SK-N-SH treated with all-trans-retinoic acid at 6 μM for 48 hours (cell line): ENCODE results near the gene SCNN1B.

Experiments used
- ATAC-seq: fragments of 200-7000 bp; cut with Tn5 transposase; 3 replicates; pipeline ENCODE4 v1.9.1; 2020; ENCODE audit warnings: mild to moderate bottlenecking, moderate library complexity
- ARNTL ChIP-seq: fragments of 450-650 bp; formaldehyde crosslinking; IDR thresholded peaks from 2 replicates; pipeline ENCODE4 v1.5.0; 2020; ENCODE audit warnings: low read depth, mild to moderate bottlenecking, moderate library complexity, borderline replicate concordance
- CSDC2 ChIP-seq: fragments of 250-450 bp; sonication (Bioruptor Pico); IDR thresholded peaks from 2 replicates; pipeline ENCODE4 v1.5.0; 2020; ENCODE audit warnings: mild to moderate bottlenecking, moderate library complexity
- GLIS3 ChIP-seq: fragments of 250-450 bp; sonication (Bioruptor Pico); IDR thresholded peaks from 2 replicates; pipeline ENCODE4 v1.5.0; 2020; ENCODE audit warnings: mild to moderate bottlenecking, moderate library complexity
- ISL1 ChIP-seq: fragments of 250-450 bp; sonication (Bioruptor Pico); IDR thresholded peaks from 2 replicates; pipeline ENCODE4 v2.1.2; 2022; ENCODE audit warnings: mild to moderate bottlenecking, moderate library complexity
- OSR1 ChIP-seq: fragments of 250-450 bp; sonication (Bioruptor Pico); IDR thresholded peaks from 2 replicates; pipeline ENCODE4 v1.8.0; 2022; ENCODE audit warnings: moderate library complexity, mild to moderate bottlenecking, inconsistent platforms
- PPARA ChIP-seq: fragments of 250-450 bp; sonication (Bioruptor Pico); IDR thresholded peaks from 2 replicates; pipeline ENCODE4 v1.5.0; 2020; ENCODE audit warnings: mild to moderate bottlenecking, borderline replicate concordance
- RARB ChIP-seq: fragments of 250-450 bp; sonication (Bioruptor Pico); IDR thresholded peaks from 2 replicates; pipeline ENCODE4 v1.8.0; 2021; ENCODE audit warnings: mild to moderate bottlenecking, moderate library complexity
- SNAI2 ChIP-seq: fragments of 250-450 bp; sonication (Bioruptor Pico); IDR thresholded peaks from 2 replicates; pipeline ENCODE4 v1.5.0; 2020; ENCODE audit warnings: mild to moderate bottlenecking, moderate library complexity
- TCF4 ChIP-seq: fragments of 250-450 bp; sonication (Bioruptor Pico); IDR thresholded peaks from 2 replicates; pipeline ENCODE4 v1.8.0; 2021; ENCODE audit warnings: mild to moderate bottlenecking, moderate library complexity, borderline replicate concordance
- TOX ChIP-seq: fragments of 250-450 bp; sonication (Bioruptor Pico); IDR thresholded peaks from 2 replicates; pipeline ENCODE4 v1.8.0; 2021; ENCODE audit warnings: mild to moderate bottlenecking, moderate library complexity, borderline replicate concordance
- ZC3H10 ChIP-seq: fragments of 250-450 bp; sonication (Bioruptor Pico); IDR thresholded peaks from 2 replicates; pipeline ENCODE4 v1.5.1; 2021; ENCODE audit warnings: mild to moderate bottlenecking, moderate library complexity
- ZFP3 ChIP-seq: fragments of 250-450 bp; sonication (Bioruptor Pico); IDR thresholded peaks from 2 replicates; pipeline ENCODE4 v1.5.0; 2020; ENCODE audit warnings: mild to moderate bottlenecking, moderate library complexity
- ZFP30 ChIP-seq: fragments of 450-650 bp; formaldehyde crosslinking; IDR thresholded peaks from 2 replicates; pipeline ENCODE4 v1.5.0; 2022; ENCODE audit warnings: mild to moderate bottlenecking, moderate library complexity
- ZNF565 ChIP-seq: fragments of 450-650 bp; formaldehyde crosslinking; conservative IDR thresholded peaks from 2 replicates; pipeline ENCODE4 v1.5.0; 2020; ENCODE audit warnings: low read depth, mild to moderate bottlenecking, moderate library complexity
- ZNF70 ChIP-seq: fragments of 450-650 bp; formaldehyde crosslinking; IDR thresholded peaks from 2 replicates; pipeline ENCODE4 v1.5.0; 2020; ENCODE audit warnings: mild to moderate bottlenecking, moderate library complexity
- TF ChIP-seq, protein P1 (sequence below): fragments of 250-450 bp; sonication (Bioruptor Pico); IDR thresholded peaks from 2 replicates; pipeline ENCODE4 v1.5.0; 2020; ENCODE audit warnings: mild to moderate bottlenecking, moderate library complexity
- TF ChIP-seq, protein P2 (sequence below): fragments of 250-450 bp; sonication (Bioruptor Pico); IDR thresholded peaks from 2 replicates; pipeline ENCODE4 v1.5.1; 2020; ENCODE audit warnings: low read depth, mild to moderate bottlenecking, moderate library complexity
- TF ChIP-seq, protein P3 (sequence below): fragments of 250-450 bp; sonication (Bioruptor Pico); IDR thresholded peaks from 2 replicates; pipeline ENCODE4 v1.8.0; 2020; ENCODE audit warnings: mild to moderate bottlenecking, moderate library complexity, borderline replicate concordance
- TF ChIP-seq, protein P4 (sequence below): fragments of 250-450 bp; sonication (Bioruptor Pico); IDR thresholded peaks from 2 replicates; pipeline ENCODE4 v1.8.0; 2021; ENCODE audit warnings: low read depth, mild to moderate bottlenecking, moderate library complexity, borderline replicate concordance

The SCNN1B gene

DNA sequence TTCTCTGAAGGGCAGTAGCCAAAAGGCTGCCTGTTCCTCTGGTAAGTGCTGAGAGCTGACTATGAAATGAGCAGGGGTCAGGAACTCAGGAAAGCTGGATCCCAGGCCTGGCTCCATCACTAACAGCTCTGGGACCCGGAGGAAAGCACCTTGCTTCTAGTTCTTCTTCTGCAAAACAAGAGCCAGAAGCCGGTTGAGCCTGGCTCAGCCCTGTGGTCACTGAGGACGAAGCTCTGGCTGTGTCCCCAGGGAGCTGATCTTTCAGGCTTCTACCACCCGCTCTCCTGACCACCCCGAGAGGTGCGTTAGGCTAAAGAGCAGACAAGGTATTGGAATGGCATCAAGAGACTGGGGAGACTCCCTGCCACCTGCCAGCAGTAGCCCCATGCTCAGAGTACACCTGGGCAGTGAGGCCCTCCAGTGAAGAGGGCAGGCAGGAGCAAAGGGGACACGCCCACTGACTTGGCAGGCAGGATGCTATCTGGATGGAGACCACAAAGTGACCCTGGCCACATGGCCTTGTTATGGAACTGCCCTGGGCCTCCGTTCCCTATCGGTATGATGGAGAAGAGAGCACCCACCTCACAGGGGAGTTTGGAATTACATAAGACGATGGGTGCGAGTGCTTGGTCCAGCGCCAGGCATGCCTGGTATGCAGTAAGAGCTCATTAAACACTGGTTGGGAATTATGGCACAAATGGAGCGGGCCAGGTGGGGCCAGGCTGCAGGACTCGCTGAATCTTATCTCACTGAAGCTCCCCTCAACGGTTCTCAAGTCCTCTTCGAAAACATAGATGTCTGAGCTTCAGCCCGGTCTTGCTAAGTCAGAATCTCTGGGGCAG lies 89.5 kb downstream of the SCNN1B start:
- no peak for ATAC-seq
- TF ChIP-seq ISL1 (CRISPR knock-in tag) (no peak), OSR1 (CRISPR knock-in tag) (no peak), ZFP30 (CRISPR knock-in tag) (no peak), RARB (CRISPR knock-in tag) (no peak), ZNF565 (CRISPR knock-in tag) (no peak), ZFP3 (CRISPR knock-in tag) (no peak), ARNTL (CRISPR knock-in tag) (no peak), GLIS3 (no peak), SNAI2 (CRISPR knock-in tag) (no peak), TOX (CRISPR knock-in tag) (no peak)
- TF ChIP-seq, protein P1, sequence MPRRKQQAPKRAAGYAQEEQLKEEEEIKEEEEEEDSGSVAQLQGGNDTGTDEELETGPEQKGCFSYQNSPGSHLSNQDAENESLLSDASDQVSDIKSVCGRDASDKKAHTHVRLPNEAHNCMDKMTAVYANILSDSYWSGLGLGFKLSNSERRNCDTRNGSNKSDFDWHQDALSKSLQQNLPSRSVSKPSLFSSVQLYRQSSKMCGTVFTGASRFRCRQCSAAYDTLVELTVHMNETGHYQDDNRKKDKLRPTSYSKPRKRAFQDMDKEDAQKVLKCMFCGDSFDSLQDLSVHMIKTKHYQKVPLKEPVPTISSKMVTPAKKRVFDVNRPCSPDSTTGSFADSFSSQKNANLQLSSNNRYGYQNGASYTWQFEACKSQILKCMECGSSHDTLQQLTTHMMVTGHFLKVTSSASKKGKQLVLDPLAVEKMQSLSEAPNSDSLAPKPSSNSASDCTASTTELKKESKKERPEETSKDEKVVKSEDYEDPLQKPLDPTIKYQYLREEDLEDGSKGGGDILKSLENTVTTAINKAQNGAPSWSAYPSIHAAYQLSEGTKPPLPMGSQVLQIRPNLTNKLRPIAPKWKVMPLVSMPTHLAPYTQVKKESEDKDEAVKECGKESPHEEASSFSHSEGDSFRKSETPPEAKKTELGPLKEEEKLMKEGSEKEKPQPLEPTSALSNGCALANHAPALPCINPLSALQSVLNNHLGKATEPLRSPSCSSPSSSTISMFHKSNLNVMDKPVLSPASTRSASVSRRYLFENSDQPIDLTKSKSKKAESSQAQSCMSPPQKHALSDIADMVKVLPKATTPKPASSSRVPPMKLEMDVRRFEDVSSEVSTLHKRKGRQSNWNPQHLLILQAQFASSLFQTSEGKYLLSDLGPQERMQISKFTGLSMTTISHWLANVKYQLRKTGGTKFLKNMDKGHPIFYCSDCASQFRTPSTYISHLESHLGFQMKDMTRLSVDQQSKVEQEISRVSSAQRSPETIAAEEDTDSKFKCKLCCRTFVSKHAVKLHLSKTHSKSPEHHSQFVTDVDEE (CRISPR knock-in tag): no peak
- TF ChIP-seq, protein P2, sequence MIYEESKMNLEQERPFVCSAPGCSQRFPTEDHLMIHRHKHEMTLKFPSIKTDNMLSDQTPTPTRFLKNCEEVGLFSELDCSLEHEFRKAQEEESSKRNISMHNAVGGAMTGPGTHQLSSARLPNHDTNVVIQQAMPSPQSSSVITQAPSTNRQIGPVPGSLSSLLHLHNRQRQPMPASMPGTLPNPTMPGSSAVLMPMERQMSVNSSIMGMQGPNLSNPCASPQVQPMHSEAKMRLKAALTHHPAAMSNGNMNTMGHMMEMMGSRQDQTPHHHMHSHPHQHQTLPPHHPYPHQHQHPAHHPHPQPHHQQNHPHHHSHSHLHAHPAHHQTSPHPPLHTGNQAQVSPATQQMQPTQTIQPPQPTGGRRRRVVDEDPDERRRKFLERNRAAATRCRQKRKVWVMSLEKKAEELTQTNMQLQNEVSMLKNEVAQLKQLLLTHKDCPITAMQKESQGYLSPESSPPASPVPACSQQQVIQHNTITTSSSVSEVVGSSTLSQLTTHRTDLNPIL (CRISPR knock-in tag): no peak
- TF ChIP-seq, protein P3, sequence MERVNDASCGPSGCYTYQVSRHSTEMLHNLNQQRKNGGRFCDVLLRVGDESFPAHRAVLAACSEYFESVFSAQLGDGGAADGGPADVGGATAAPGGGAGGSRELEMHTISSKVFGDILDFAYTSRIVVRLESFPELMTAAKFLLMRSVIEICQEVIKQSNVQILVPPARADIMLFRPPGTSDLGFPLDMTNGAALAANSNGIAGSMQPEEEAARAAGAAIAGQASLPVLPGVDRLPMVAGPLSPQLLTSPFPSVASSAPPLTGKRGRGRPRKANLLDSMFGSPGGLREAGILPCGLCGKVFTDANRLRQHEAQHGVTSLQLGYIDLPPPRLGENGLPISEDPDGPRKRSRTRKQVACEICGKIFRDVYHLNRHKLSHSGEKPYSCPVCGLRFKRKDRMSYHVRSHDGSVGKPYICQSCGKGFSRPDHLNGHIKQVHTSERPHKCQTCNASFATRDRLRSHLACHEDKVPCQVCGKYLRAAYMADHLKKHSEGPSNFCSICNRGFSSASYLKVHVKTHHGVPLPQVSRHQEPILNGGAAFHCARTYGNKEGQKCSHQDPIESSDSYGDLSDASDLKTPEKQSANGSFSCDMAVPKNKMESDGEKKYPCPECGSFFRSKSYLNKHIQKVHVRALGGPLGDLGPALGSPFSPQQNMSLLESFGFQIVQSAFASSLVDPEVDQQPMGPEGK (CRISPR knock-in tag): no peak

DNA sequence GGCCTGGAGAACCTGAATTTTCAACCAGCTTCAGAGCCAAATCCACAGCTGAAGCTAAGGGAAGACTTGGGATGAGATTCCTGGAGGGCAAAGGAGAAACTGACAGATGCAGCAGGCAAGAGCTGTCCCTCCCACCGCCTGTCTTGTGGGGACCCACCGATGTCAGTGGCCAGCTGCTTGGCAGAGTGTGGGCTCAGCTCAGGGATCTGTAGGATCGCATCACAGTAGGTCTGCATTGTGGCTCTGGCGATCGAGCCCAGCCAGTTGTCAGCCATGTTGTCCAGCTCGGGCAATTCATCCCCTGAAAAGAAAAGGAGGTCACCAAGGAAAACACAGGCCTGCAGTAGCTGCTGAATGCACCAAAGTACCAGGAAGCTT lies 90.1 kb downstream of the SCNN1B start:
- ATAC-seq: no peak
- TF ChIP-seq GLIS3 (no peak), ZFP30 (CRISPR knock-in tag) (no peak), ZNF70 (CRISPR knock-in tag) (no peak)

DNA sequence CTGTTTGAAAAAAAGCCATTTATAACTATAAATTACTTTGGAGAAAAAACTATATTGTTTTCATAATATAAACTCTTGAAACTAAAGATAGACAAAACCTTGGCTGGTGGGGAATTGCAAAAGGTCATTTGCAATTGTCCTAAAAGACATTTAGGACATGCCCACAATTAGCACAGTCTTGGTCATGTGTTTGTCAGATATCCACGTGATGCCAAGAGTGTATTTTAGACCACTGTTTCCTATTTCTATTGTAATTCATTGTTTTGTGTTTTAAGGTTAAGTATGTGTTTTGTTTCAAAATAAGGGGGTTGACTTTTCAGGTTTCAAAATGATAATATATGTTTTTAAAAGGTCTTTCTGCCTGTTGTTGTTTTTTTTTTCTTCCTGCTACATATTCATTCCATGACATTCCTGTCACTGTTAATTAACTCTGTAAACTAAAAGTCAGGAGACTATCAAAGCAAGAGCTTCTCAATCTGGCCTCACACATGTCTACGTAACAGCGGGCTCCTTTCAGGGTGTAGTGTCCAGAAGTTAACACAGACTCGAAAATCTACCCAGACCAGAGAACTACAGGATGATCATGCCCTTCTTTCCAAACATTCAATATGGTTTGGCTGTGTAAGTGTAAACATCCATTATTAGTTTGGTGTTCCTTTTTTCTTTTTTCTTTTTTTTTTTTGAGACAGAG lies 92.2 kb downstream of the SCNN1B start:
- no peak for ATAC-seq
- no peak for TF ChIP-seq GLIS3
- TF ChIP-seq, protein P3 (CRISPR knock-in tag): no peak
- TF ChIP-seq ZFP3 (CRISPR knock-in tag): no peak
- TF ChIP-seq PPARA: no peak
- TF ChIP-seq, protein P1 (CRISPR knock-in tag): no peak
- TF ChIP-seq ISL1 (CRISPR knock-in tag): no peak
- no peak for TF ChIP-seq CSDC2 (CRISPR knock-in tag)
- TF ChIP-seq TCF4 (CRISPR knock-in tag): no peak
- TF ChIP-seq, protein P2 (CRISPR knock-in tag): no peak
- no peak for TF ChIP-seq ZNF565 (CRISPR knock-in tag)
- TF ChIP-seq, protein P4, sequence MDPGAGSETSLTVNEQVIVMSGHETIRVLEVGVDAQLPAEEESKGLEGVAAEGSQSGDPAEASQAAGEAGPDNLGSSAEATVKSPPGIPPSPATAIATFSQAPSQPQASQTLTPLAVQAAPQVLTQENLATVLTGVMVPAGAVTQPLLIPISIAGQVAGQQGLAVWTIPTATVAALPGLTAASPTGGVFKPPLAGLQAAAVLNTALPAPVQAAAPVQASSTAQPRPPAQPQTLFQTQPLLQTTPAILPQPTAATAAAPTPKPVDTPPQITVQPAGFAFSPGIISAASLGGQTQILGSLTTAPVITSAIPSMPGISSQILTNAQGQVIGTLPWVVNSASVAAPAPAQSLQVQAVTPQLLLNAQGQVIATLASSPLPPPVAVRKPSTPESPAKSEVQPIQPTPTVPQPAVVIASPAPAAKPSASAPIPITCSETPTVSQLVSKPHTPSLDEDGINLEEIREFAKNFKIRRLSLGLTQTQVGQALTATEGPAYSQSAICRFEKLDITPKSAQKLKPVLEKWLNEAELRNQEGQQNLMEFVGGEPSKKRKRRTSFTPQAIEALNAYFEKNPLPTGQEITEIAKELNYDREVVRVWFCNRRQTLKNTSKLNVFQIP: no peak
- no peak for TF ChIP-seq ZNF70 (CRISPR knock-in tag)
- TF ChIP-seq ARNTL (CRISPR knock-in tag): no peak
- TF ChIP-seq ZC3H10 (CRISPR knock-in tag): no peak
- TF ChIP-seq TOX (CRISPR knock-in tag): no peak
- TF ChIP-seq ZFP30 (CRISPR knock-in tag): no peak
- TF ChIP-seq RARB (CRISPR knock-in tag): no peak
